K562 (cell line): ENCODE results near the gene HSPB7. TPM values are rescaled to one million over a fixed set of nuclear protein-coding genes. Genes with fewer than 3 reads are reported as not detected.

Experiments used
- PCBP1 ChIP-seq: fragments of 200-400 bp; formaldehyde crosslinking; IDR thresholded peaks from 2 replicates; pipeline ENCODE4 v1.6.1; 2018; ENCODE audit warnings: mild to moderate bottlenecking, low read depth, low read length; ENCODE audit not compliant: poor library complexity, severe bottlenecking
- SMARCE1 ChIP-seq: fragments of 450-650 bp; IDR thresholded peaks from 2 replicates; pipeline ENCODE4 v1.7.1; 2016; ENCODE audit warnings: mild to moderate bottlenecking
- polyA plus RNA-seq, 8 experiments: library from polyadenylated mRNA; depleted of rRNA in 4 of 8; stranded (reverse) in 5 of 8; unstranded in 3 of 8; fragments of >200 nt; fragmentation: Nextera tagmentation in 2 of 8; fragmentation: Illumina TruSeq in 1 of 8; extraction: Ambion mirVana in 2 of 8; extraction: Trizol in 1 of 8; gene quantifications; 2 replicates each; pipeline versions ENCODE4 v1.2.1 to v1.2.3, GENCODE V29; 2011 to 2014; ENCODE audit warnings: inconsistent platforms in 1 of 8, missing spikeins in 1 of 8
- total RNA-seq, 7 experiments: library from RNA; depleted of rRNA in 6 of 7; stranded (reverse); fragments of >200 nt in 6 of 7; fragmentation: Illumina TruSeq in 2 of 7; extraction: Trizol in 2 of 7; gene quantifications; 2 replicates each; pipeline versions ENCODE4 v1.2.1 to v1.2.3, GENCODE V29; 2011 to 2021; ENCODE audit warnings: low replicate concordance in 1 of 7
- TF ChIP-seq, protein P1 (sequence below): IDR thresholded peaks from 3 replicates; pipeline ENCODE4 v1.6.1; 2011; ENCODE audit warnings: borderline replicate concordance, mild to moderate bottlenecking, moderate library complexity; ENCODE audit not compliant: insufficient read length; ENCODE audit errors: extremely low read depth
- TF ChIP-seq, protein P2 (sequence below): sonication (generic); formaldehyde crosslinking; IDR thresholded peaks from 2 replicates; pipeline ENCODE4 v1.4.0; 2020; ENCODE audit warnings: mild to moderate bottlenecking, missing genetic modification reagents
- TF ChIP-seq, protein P3 (sequence below): fragments of 200-800 bp; sonication (Bioruptor generic); IDR thresholded peaks from 2 replicates; pipeline ENCODE4 v1.6.1; 2016; ENCODE audit warnings: missing genetic modification characterization, missing compliant biosample characterization
- TF ChIP-seq, protein P4 (sequence below): fragments of 450-650 bp; IDR thresholded peaks from 2 replicates; pipeline ENCODE4 v1.6.1; 2018; ENCODE audit not compliant: partially characterized antibody
- TF ChIP-seq, protein P5 (sequence below): fragments of 450-650 bp; IDR thresholded peaks from 2 replicates; pipeline ENCODE4 v1.6.1; 2014; ENCODE audit warnings: low read depth, mild to moderate bottlenecking, moderate library complexity, borderline replicate concordance
- TF ChIP-seq, protein P6 (sequence below): sonication (generic); formaldehyde crosslinking; IDR thresholded peaks from 2 replicates; pipeline ENCODE4 v1.8.0; 2022; ENCODE audit warnings: mild to moderate bottlenecking, missing genetic modification reagents

Gene HSPB7
- total and polyA plus RNA-seq, 9 of the 15 experiments (the other 6 are each of a cell fraction or from before 2014, with no cell fraction given), result 0.05 to 0.19 (median 0.07) TPM; not detected in 6

DNA sequence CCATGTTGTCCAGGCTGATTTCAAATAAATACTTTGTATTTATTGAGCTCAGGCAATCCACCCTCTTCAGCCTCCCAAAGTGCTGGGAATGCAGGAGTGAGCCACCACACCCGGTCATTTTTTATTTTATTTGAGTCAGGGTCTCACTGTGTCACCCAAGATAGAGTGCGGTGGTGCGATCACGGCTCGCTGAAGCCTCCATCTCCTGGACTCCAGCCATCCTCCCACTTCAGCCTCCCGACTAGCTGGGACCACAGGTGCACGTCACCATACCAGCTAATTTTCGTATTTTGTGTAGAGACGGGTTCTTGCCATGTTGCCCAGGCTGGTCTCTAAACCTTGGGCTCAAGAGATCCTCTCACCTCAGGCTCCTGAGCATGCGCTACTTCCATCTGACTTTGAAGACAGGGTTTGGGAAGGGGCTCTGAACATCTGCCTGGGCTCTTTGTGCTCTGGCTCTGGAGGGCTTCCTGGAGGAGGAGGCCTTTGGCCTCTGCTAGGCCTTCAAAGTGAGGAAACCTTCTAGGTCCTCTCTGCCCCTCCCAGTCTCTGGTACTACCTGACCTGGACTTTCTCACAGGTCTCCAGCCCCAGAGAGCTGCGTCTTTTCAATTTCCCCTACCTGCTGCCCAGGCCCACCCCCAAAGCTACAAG lies 5.8 kb downstream of the HSPB7 start (continued):
- TF ChIP-seq PCBP1, result no peak
- TF ChIP-seq, protein P1, sequence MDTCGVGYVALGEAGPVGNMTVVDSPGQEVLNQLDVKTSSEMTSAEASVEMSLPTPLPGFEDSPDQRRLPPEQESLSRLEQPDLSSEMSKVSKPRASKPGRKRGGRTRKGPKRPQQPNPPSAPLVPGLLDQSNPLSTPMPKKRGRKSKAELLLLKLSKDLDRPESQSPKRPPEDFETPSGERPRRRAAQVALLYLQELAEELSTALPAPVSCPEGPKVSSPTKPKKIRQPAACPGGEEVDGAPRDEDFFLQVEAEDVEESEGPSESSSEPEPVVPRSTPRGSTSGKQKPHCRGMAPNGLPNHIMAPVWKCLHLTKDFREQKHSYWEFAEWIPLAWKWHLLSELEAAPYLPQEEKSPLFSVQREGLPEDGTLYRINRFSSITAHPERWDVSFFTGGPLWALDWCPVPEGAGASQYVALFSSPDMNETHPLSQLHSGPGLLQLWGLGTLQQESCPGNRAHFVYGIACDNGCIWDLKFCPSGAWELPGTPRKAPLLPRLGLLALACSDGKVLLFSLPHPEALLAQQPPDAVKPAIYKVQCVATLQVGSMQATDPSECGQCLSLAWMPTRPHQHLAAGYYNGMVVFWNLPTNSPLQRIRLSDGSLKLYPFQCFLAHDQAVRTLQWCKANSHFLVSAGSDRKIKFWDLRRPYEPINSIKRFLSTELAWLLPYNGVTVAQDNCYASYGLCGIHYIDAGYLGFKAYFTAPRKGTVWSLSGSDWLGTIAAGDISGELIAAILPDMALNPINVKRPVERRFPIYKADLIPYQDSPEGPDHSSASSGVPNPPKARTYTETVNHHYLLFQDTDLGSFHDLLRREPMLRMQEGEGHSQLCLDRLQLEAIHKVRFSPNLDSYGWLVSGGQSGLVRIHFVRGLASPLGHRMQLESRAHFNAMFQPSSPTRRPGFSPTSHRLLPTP, result peak; percentile 50
- TF ChIP-seq, protein P2, sequence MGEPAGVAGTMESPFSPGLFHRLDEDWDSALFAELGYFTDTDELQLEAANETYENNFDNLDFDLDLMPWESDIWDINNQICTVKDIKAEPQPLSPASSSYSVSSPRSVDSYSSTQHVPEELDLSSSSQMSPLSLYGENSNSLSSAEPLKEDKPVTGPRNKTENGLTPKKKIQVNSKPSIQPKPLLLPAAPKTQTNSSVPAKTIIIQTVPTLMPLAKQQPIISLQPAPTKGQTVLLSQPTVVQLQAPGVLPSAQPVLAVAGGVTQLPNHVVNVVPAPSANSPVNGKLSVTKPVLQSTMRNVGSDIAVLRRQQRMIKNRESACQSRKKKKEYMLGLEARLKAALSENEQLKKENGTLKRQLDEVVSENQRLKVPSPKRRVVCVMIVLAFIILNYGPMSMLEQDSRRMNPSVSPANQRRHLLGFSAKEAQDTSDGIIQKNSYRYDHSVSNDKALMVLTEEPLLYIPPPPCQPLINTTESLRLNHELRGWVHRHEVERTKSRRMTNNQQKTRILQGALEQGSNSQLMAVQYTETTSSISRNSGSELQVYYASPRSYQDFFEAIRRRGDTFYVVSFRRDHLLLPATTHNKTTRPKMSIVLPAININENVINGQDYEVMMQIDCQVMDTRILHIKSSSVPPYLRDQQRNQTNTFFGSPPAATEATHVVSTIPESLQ (CRISPR knock-in tag), result no peak
- TF ChIP-seq, protein P3, sequence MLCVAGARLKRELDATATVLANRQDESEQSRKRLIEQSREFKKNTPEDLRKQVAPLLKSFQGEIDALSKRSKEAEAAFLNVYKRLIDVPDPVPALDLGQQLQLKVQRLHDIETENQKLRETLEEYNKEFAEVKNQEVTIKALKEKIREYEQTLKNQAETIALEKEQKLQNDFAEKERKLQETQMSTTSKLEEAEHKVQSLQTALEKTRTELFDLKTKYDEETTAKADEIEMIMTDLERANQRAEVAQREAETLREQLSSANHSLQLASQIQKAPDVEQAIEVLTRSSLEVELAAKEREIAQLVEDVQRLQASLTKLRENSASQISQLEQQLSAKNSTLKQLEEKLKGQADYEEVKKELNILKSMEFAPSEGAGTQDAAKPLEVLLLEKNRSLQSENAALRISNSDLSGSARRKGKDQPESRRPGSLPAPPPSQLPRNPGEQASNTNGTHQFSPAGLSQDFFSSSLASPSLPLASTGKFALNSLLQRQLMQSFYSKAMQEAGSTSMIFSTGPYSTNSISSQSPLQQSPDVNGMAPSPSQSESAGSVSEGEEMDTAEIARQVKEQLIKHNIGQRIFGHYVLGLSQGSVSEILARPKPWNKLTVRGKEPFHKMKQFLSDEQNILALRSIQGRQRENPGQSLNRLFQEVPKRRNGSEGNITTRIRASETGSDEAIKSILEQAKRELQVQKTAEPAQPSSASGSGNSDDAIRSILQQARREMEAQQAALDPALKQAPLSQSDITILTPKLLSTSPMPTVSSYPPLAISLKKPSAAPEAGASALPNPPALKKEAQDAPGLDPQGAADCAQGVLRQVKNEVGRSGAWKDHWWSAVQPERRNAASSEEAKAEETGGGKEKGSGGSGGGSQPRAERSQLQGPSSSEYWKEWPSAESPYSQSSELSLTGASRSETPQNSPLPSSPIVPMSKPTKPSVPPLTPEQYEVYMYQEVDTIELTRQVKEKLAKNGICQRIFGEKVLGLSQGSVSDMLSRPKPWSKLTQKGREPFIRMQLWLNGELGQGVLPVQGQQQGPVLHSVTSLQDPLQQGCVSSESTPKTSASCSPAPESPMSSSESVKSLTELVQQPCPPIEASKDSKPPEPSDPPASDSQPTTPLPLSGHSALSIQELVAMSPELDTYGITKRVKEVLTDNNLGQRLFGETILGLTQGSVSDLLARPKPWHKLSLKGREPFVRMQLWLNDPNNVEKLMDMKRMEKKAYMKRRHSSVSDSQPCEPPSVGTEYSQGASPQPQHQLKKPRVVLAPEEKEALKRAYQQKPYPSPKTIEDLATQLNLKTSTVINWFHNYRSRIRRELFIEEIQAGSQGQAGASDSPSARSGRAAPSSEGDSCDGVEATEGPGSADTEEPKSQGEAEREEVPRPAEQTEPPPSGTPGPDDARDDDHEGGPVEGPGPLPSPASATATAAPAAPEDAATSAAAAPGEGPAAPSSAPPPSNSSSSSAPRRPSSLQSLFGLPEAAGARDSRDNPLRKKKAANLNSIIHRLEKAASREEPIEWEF, result no peak
- TF ChIP-seq, protein P4, sequence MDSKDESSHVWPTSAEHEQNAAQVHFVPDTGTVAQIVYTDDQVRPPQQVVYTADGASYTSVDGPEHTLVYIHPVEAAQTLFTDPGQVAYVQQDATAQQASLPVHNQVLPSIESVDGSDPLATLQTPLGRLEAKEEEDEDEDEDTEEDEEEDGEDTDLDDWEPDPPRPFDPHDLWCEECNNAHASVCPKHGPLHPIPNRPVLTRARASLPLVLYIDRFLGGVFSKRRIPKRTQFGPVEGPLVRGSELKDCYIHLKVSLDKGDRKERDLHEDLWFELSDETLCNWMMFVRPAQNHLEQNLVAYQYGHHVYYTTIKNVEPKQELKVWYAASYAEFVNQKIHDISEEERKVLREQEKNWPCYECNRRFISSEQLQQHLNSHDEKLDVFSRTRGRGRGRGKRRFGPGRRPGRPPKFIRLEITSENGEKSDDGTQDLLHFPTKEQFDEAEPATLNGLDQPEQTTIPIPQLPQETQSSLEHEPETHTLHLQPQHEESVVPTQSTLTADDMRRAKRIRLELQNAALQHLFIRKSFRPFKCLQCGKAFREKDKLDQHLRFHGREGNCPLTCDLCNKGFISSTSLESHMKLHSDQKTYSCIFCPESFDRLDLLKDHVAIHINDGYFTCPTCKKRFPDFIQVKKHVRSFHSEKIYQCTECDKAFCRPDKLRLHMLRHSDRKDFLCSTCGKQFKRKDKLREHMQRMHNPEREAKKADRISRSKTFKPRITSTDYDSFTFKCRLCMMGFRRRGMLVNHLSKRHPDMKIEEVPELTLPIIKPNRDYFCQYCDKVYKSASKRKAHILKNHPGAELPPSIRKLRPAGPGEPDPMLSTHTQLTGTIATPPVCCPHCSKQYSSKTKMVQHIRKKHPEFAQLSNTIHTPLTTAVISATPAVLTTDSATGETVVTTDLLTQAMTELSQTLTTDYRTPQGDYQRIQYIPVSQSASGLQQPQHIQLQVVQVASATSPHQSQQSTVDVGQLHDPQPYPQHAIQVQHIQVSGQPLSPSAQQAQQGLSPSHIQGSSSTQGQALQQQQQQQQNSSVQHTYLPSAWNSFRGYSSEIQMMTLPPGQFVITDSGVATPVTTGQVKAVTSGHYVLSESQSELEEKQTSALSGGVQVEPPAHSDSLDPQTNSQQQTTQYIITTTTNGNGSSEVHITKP, result no peak
- peak; percentile 11; the same call in 1 of the 2 replicates for TF ChIP-seq SMARCE1
- TF ChIP-seq, protein P5, sequence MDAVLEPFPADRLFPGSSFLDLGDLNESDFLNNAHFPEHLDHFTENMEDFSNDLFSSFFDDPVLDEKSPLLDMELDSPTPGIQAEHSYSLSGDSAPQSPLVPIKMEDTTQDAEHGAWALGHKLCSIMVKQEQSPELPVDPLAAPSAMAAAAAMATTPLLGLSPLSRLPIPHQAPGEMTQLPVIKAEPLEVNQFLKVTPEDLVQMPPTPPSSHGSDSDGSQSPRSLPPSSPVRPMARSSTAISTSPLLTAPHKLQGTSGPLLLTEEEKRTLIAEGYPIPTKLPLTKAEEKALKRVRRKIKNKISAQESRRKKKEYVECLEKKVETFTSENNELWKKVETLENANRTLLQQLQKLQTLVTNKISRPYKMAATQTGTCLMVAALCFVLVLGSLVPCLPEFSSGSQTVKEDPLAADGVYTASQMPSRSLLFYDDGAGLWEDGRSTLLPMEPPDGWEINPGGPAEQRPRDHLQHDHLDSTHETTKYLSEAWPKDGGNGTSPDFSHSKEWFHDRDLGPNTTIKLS, result no peak
- TF ChIP-seq, protein P6, sequence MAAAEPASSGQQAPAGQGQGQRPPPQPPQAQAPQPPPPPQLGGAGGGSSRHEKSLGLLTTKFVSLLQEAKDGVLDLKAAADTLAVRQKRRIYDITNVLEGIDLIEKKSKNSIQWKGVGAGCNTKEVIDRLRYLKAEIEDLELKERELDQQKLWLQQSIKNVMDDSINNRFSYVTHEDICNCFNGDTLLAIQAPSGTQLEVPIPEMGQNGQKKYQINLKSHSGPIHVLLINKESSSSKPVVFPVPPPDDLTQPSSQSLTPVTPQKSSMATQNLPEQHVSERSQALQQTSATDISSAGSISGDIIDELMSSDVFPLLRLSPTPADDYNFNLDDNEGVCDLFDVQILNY (CRISPR knock-in tag), result 0 out of 2 replicates have a peak, but pooled peaks have one; percentile 32
